CD4-positive, alpha-beta T cell treated with Interleukin-4 for 1 hour (primary cell): Measurements from ENCODE around the gene SNRNP70.

Experiments
- DNase-seq, 2 donors: peaks; one replicate each; pipeline ENCODE4 v3.0.0-alpha.2; 2020 to 2022

SNRNP70 gene

GRCh38 chr19:49149652-49150105 lies 64.4 kb downstream of the SNRNP70 start:
- DNase-seq = no peak

- peak; percentile 41 to 47 for DNase-seq
These were observed 65.1 kb downstream of the SNRNP70 start for GRCh38 chr19:49150106-49150943.

- no peak for DNase-seq
These were observed 65.6 kb downstream of the SNRNP70 start for GRCh38 chr19:49150944-49151243.

- DNase-seq = peak in 1 of 2 donors; percentile 36
These were observed 66.2 kb downstream of the SNRNP70 start for GRCh38 chr19:49151267-49152118.

- no peak for DNase-seq
These were observed 66.9 kb downstream of the SNRNP70 start for GRCh38 chr19:49152119-49152550.

- DNase-seq = no peak
These were observed 68.0 kb downstream of the SNRNP70 start for GRCh38 chr19:49153167-49153809.

- no peak for DNase-seq
These were observed 69.0 kb downstream of the SNRNP70 start for GRCh38 chr19:49154279-49154678.

GRCh38 chr19:49155005-49155819 lies 70.0 kb downstream of the SNRNP70 start, which contains the start of gene HRC:
Gene HRC, minus strand, starts transcription at chr19:49155396. Its CDS starts 159 bp downstream, at chr19:49155237.
- no peak for DNase-seq

GRCh38 chr19:49155820-49156346 lies 70.6 kb downstream of the SNRNP70 start:
- DNase-seq = no peak

GRCh38 chr19:49157445-49158224 lies 72.4 kb downstream of the SNRNP70 start, which contains the start of gene TRPM4:
Gene TRPM4, plus strand, starts transcription at chr19:49157792. Its CDS starts 75 bp downstream, at chr19:49157867.
- DNase-seq = peak in 1 of 2 donors; percentile 29
